Activated CD8-positive, alpha-beta memory T cell treated with anti-CD3 and anti-CD28 coated beads, Interleukin-2, amount 50 U/mL, for 1 hour (primary cell): ENCODE measurements around the gene ITGA8.

Experiments
- DNase-seq: peaks from one replicate; pipeline ENCODE4 v3.0.0-alpha.2; 2020; ENCODE audit errors: extremely low read depth

The ITGA8 gene

DNA sequence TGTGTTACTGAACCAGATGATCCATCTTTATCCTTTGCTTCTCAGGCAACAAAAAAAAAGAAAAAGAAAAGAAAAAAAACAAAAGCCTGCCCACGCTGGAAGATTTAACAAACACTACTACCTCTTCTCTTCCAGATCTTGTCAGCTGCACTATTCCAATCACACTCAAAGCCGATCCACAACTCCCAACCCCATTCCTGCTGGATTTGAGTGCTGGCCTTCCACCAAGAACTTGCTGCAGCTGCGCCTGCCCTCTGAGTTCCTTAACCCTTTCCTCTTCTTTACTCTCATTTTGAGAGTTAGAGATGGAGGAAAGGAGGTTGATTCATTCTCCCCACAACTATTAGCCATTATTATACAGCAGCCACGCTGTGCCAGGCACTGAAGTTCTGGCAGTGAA is 16.0 kb upstream of the ITGA8 start:
- DNase-seq: no peak

DNA sequence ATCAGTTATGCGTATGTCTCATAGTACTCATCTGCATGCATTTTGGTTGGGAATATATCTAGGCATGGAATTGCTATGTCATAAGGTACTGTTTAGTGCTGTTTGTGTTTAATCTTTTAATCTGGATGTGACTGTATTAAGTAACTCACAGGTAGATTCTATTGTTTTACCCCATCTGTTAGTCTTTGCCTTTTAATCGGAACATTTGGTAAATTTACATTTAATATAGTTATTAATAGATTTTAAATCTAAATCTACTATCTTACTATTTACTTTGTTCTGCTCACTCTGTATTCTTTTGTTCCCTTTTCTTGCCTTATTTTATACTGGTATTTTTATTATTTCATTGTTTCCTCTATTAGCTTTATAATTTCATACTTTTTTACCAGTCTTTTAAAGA is 10.6 kb upstream of the ITGA8 start:
- DNase-seq: no peak

DNA sequence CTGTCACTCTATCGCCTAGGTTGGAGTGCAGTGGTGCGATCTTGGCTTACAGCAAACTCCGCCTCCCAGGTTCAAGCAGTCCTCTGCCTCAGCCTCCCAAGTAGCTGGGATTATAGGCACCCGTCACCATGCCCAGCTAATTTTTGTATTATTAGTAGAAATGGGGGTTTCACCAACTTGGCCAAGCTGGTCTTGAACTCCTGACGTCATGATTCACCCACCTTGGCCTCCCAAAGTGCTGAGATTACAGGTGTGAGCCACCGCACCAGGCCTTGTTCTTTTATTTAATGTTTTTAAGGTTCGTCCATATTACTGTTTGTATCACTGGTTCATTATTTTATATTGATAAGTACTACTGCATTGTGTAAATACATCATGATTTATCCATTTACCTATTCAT is 10.2 kb upstream of the ITGA8 start:
- DNase-seq: no peak

DNA sequence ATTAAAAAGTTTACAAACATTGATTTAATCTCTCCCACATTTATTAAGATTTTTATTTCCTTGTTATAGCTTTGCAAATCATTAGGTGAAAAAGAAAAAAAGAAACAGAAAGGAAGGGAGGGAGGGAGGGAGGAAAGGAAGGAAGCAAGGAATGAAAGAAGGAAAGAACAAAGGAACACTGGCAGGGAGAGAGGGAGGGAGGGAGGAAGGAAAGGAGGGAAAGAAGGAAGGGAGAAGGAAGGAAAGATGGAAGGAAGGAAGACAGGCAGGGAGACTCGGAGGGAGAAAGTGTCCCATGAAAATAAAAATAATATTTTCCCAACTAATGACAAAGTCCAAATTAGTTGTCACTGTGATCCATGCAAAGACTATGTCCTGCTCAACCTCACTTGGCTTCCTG is 6.3 kb upstream of the ITGA8 start:
- no peak for DNase-seq

DNA sequence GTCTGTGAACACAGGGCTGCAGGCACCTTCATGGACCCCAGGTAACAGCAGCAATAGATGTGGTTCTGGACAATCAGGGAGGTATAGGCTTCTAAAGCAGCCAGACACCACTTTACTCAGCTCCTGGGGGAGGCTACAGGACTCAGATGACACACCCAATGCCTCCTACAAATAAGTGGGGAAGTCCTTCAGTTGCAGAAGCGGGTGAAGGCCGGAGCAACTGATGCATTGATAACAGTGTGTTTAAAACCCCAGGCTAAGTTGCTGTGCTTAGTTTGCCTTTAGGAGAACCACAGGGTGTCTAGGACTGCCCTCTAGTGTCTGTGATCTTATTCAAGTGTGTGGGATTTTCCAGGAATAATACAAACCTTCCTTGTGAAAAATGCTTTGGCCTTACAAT is 5.9 kb upstream of the ITGA8 start:
- no peak for DNase-seq

DNA sequence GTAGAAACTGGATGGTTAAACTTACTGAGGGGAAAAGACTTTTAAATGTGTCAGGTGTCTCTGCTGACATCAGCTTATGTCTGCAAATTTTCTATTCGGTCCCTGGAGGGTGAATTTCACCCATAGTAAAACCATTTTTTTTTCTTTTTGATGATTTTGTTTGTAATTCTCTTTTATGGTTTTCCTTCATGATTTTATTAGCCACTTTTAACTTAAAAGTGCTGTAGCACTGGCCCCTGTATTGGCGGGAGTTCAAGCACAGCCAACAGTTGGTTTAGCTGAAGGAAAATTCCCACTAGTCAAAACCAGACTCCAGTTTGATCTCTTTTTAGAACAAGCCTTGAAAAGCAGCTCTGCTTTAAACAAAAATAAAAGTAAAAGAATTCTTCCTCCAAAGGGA is 5.0 kb upstream of the ITGA8 start:
- no peak for DNase-seq

DNA sequence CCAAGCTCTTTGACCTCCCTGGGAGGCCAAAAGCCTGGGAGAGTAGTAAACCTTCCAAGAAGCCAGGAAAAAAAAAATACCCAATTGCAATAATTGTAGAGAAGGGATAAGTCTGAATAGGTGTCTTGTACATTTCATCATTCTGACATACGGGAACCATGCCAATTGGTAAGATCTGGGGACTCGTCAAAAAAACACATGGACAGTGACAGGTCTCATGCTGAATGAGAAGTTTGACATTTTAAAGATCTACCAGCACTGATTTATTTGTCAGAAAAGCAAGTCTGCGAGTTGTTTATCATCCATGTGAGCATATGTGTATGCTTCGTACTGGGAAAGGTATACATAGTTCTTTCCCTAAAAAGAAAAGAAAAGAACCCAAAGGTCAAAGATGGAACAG is 4.1 kb upstream of the ITGA8 start:
- no peak for DNase-seq

DNA sequence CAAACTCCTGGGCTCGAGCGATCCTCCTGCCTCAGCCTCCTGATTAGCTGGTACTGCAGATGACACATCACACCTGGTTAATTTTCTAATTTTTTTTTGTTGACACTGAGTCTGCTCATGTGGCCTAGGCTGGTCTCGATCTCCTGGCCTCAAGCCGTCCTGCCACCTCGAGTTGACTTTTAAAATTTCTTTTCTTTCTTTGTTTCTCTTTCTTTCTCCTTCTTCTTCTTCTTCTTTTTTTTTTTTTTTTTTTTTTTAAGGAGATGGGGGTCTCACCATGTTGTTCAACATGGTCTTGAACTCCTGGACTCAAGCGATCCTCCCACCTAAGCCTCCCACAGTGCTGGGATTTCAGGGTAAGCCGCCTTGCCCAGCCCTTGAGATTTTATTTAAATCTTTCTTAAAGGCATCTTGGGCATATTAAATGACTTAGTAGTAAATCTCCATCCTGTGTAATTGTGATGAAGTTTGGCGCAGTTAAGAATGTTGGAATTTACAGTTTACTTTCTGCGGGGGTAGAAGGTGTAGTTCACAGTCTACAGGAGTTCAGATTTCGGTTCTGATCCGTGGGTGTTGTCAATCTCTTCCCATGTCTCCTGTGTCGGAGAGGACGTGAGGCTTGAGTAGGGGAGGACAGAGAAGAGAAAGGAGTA is 1.0 kb upstream of the ITGA8 start:
- DNase-seq: no peak

DNA sequence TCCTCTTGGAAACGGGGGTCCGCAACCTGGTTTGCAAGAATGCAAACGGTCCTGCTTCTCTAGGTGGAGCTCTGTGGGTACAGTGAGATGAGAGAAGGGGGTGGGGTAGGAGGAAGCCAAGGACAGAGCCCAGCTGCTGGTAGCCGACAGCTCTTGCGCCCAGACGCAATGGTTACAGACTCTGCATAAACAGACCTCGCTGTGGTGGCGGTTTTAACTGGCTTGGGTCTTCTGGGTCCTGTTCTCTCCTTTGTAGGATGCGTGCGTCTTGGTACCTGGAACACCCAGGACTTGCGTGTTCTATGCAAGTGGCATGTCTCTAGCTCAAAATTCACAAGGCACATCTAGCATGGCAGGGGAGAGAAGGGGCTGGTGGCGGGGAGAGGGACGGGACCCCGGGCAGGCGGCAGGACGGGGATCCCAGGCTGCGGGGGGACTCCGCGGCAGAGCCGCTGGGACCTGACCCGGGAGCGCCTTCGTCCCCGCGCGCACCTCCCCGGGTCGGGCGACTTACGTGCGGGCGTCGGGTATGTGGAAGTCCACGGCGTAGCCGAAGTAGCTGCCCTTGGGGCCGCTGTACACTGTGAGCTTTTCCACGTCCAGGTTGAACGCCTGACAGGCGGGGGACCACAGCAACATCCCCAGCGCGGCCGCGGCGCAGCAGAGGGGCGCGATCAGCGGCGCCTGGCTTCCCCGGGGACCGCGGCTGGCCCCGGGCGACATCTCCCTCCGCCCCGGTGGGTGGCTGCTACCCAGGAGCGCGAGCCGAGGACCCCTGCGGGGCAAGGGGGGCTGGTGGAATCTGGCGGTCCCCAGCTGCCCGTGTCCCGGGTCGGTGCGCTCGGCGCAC is 448 bp downstream of the ITGA8 start:
- DNase-seq: no peak

DNA sequence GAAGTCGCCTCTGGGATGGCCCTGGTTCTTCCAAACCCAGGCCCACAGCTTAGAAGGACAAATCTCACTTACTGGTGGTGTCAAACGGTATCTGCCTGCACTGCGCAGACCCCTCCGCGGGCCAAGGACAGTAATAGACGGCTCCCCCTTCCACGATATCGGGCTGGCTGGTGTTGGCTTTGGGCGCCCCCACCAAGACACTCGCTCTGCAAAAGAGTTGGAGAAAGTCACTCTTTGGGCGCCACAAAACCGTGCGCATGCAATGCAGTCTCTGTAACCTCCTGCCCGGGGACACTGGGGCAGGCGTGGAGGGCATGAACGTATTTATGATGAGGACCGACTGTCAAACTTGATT is 1.1 kb downstream of the ITGA8 start:
- DNase-seq: no peak

DNA sequence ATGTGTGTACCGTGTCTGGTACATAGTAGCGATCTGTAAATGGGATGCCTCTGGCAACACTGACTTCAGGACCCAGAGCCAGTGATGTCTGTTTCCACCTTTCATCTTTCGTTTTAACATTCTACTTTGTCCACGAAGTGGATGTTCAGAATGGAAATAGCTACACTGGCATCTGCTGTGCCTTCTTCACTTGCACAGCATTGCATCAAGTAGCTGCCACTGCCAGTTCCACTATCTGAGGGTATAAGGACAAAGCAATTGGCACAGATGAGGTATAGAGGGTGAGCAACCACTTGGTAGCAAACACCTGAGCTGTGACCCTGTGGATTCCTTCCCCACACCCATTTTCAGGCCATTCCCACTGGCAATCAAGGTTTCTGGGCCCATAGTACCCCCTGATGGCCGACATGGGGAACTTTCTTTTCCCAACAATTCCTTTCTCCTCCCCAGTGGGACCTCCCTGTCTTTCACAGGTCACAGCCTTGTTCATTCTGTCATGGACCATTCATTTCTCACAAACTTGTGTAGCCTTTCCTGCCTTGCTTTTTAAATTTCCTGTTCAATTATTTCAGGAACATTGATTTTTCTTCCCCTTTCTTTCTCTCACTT is 4.0 kb downstream of the ITGA8 start:
- DNase-seq: no peak

DNA sequence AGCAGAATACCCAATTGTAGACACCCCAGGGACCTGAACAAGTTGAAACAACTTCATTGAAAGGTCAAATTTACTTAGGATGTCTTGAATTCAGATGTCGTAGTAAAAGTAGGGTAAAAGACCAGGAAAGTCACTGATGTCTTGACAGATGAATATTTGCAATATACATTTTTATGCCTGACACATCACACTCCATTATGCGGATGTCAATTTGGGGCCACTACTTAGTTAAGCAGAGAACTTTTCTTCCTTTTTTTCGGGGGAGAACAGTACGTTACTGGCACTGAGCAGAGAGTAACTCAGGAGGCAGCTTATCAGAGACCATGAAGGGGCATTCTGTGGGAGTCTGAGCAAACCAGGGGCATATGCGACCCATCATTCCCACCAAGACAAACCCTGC is 4.9 kb downstream of the ITGA8 start:
- DNase-seq: no peak

DNA sequence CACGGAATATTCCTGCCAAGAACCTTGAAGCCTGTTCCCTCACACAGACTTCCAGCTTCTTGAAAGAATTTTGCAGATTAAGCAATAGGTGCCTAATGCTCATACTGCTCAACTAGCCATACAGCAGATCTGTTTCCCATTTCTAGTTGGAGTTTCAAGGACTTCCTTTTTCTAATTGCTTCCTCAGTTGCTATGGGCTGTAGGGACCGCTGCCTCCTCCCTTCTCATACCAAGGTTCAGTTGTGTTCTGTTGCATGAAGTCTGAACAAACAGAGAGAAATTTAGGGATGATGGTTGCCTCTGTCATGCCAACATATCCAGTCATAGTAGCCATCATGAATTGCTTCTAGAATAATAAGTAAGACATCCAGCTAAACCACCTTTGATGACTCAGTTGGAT is 6.8 kb downstream of the ITGA8 start:
- no peak for DNase-seq

DNA sequence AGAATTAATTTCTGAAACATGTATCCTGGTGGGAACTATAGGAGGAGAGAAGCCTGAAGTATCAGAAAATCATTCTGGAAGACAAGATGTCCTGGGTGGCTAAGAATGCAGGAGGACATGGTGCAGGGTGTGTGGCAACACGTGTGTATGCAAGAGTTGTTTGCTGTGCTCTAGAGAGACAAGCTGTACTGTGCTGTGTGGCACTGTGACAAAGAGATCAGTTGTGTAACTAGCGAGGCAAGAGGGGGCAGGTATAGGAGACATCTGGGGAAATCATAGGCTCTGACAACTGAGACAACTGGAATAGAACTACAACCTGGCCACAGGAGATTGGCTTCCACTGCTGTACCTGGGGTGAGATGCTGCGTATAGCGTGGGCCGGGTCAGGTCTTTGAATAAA is 9.3 kb downstream of the ITGA8 start:
- DNase-seq: no peak

DNA sequence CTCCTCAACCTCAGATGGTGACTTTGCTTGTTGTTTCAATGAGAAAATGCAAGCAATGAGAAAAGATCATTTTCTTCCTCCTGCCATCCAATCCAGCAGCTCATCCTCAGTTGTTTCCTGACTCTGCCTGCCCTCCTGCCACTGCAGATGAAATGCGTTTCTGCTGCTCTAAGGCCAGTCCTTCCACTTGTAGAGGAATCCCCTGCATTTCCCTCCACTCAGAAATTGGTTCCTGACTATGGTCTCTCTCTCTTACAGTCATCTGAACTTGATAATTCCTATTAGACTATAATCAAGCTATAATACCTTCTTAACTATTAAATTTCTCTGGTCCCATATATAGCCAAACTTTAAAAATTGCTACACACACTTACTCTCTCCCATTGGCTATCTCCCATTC is 14.4 kb downstream of the ITGA8 start:
- no peak for DNase-seq

DNA sequence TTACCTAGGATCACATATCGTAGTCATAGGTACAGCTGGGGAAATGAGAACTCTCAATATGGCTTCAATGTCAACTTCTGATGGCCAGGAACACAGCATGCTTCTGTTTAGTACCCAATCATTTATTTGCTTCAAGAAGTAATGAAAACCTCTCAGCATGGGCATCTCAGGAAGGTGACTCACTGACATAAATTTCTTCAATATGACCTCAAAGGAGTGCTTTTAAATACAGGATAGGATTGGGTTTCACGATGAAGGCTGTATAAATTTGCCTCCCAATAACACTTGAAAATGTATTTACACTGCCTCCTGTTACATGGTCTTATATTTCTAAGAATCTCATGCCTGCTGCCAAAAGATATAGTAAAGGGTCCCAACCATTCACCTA is 15.1 kb downstream of the ITGA8 start:
- DNase-seq: no peak

DNA sequence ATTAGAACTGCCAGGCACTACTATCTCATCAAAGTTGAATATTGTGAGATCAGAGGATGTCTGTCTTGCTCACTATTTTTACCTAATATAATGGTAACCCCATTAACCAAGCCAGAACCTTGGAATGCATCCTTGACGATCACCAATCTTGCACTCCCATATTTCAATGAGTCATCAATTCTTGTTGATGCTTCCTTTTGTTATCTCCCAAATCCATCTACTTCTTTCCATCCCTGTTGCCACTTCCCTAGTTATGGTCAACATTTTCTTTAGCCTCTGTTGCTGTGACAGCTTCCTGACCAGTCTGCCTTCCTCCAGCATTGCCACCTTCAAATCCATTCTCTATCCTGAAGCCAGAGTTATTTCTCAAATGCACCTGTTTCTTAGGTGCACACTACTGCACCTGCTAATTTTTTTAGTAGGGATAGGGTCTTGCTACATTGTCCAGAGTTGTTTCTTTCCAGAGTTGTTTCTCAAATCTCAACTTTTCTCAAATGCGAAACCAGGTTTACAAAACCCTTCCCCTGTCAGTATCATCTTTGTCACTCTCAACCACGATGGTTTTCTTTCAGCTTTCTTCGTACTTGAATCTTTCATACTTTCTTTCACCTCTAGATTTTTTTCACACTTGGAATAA is 15.7 kb downstream of the ITGA8 start:
- no peak for DNase-seq

DNA sequence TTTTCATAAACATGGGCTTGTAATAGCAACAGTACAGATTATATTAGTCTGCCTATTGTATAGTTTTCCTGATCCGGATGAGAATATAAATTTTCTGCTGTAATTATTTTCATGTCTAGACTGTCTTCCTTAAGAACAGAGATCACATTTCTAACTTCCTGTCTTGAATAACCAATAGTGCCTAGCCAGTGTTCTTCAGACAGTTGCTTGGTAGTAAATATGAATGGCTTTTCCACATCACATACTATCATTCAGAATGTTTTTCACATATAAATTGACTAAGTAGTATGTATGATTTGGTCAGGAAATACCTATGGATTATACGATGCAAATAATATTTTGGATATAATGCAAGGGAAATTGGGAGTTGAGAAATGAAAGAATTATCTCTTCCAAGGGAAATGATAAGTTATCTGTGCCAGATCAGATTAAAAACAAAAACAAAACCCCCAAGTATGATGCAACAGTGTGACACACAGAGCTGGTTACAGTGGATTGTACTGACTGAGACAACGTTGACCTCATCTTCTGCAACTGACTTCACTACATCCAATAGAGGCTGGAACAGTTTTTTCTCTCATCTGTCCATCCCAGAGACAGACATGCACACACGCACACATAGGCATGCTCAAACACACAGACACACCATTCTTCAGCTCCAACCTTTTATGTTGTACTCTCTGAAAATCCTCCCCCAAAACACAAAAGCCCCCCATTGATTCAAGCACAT is 16.4 kb downstream of the ITGA8 start:
- no peak for DNase-seq

DNA sequence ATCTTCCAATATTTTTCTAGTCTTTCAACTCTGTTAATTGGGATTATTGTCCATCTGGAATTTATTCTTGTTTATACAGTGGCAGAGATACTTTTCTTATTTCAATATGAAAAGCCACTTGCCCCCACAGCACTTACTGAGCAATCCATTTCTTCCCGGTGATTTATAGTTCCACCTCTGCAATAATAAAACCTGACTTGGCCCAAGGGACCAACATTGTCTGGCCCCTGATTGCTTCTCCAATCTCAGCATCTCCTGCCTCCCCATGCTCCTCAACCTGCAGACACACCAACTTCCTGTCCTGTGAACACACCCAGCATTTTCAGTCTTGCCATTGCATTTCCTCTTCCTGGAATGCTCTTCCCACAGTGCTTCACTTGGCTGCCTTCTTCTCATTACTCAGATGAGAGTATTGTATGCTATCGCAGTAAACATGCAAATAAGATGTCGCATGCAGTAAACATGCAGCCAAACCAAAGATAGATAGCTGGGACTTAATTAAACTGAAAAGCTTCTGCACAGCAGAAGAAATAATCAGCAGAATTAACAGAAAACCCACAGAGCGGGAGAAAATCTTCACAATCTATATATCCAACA is 19.5 kb downstream of the ITGA8 start:
- DNase-seq: no peak

DNA sequence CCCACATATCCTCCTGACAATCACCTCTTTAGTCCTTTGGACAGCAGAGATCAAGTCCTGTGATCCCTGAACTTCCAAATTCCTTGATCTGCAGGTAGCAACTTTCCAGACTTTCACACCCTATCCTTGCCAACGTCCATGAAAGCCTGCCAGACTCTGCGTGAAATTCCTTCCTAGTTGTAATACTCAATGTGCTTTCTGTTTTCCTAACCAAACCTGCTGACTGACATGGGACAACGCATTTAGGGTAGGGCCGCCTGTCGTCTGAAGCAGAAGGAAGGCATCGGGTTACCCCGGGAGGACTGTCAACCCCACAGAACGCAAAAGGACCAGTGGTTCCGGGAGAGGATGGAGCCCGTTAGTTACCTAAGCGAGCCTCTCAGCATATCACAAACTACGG is 23.9 kb downstream of the ITGA8 start:
- no peak for DNase-seq

DNA sequence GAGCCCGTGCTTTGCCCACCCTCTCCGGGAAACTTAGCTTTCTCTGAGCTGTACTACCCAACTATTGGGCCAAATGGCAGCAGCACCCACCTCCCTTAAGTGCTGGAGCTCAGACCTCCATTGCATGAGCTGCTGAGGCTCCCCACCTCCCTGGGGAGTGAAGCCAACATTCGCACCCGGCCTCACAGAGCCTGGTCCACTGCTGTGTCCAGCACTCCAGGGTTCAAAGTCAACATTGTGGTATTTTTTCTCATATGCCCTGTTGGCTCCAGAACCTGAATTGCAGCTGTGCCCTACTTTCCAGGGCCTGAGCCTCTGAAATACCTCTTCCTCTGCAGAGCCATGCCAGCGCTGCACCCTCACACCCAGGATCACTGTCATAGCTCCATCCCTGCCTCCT is 29.7 kb downstream of the ITGA8 start:
- DNase-seq: no peak

DNA sequence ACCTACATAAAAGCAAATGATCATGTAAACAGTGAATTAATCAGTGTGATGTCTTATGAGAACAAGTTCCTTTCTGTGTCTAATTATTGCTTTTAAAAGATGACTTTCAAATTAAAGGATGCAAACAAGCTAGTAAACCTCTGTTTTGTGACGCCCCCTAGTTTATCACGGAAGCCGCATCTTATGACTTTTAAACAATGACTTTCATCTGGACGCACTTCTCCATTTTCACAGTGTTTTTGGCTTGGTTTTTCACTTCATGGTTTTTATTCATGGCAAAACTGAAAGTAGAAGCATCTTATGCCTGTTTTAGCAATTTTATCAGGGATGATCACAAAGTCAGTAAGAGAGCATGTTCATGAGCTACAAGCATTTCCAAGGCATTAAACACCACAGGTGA is 35.0 kb downstream of the ITGA8 start:
- no peak for DNase-seq
